Sigmoid colon (tissue), 4 donors: ENCODE data around the gene MIPEP.

Source experiments
- EP300 ChIP-seq, 4 donors: sonication (generic); formaldehyde crosslinking; IDR thresholded peaks; one replicate each; pipeline ENCODE4 v1.6.1; 2017; ENCODE audit warnings: antibody characterized with exemption in 4 of 4
- POLR2A ChIP-seq, 2 donors: fragments of 450-650 bp; IDR thresholded peaks; one replicate each; pipeline ENCODE4 v1.6.1; 2016; ENCODE audit warnings: antibody characterized with exemption in 2 of 2, mild to moderate bottlenecking in 2 of 2, moderate library complexity in 2 of 2
- TF ChIP-seq, protein P1 (sequence below), 4 experiments: fragments of 450-650 bp in 3 of 4; fragments of 200-600 bp in 1 of 4; IDR thresholded peaks; one replicate each; pipeline ENCODE4 v1.5.1; 2016 to 2019; ENCODE audit warnings: antibody characterized with exemption in 4 of 4, mild to moderate bottlenecking in 3 of 4, moderate library complexity in 2 of 4

DNA sequence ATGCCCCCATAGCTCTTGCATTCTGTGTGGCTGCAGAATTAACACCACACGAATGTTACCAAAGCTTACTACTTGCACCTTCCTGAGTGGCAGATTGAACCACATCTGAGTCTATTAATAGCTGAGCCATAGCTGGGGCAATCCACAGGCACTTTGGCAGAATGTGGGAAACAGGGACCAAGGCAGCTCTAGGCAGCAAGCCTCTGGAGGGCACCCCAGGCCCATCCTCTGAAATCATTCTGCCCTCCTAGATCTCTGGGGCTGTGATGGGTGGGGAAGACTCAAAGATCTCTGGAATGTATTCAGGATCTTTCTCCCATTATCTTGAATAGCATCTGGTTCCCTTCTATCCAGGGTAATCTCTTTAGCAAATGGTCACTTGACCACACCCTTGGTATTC is 179.7 kb downstream of the MIPEP start:
- TF ChIP-seq, protein P1, sequence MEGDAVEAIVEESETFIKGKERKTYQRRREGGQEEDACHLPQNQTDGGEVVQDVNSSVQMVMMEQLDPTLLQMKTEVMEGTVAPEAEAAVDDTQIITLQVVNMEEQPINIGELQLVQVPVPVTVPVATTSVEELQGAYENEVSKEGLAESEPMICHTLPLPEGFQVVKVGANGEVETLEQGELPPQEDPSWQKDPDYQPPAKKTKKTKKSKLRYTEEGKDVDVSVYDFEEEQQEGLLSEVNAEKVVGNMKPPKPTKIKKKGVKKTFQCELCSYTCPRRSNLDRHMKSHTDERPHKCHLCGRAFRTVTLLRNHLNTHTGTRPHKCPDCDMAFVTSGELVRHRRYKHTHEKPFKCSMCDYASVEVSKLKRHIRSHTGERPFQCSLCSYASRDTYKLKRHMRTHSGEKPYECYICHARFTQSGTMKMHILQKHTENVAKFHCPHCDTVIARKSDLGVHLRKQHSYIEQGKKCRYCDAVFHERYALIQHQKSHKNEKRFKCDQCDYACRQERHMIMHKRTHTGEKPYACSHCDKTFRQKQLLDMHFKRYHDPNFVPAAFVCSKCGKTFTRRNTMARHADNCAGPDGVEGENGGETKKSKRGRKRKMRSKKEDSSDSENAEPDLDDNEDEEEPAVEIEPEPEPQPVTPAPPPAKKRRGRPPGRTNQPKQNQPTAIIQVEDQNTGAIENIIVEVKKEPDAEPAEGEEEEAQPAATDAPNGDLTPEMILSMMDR (IDR thresholded peaks at IDR 0.05): no peak
- TF ChIP-seq POLR2A (IDR thresholded peaks at IDR 0.05) (no peak), EP300 (IDR thresholded peaks at IDR 0.05) (no peak)
